Ovary (tissue), 9 donors: ENCODE measurements around the gene KRT2. TPM values are rescaled to one million over a fixed set of nuclear protein-coding genes. Genes with fewer than 3 reads are reported as not detected.

ENCODE experiments used
- DNase-seq, 5 donors: peaks; one replicate each; pipeline ENCODE4 v3.0.0-alpha.2; 2019 to 2020
- H3K27ac ChIP-seq, 2 donors: fragments of 200-600 bp; one replicate each; pipeline versions ENCODE4 v1.5.1 to v1.8.0; 2019 to 2022
- H3K27me3 ChIP-seq: fragments of 200-600 bp; one replicate; pipeline ENCODE4 v1.8.0; 2022
- H3K36me3 ChIP-seq: fragments of 200-600 bp; sonication (generic); one replicate; pipeline ENCODE4 v1.5.1; 2019
- H3K4me1 ChIP-seq: one replicate; pipeline ENCODE4 v1.8.1; 2013; ENCODE audit warnings: mild to moderate bottlenecking, moderate library complexity; ENCODE audit not compliant: insufficient read depth
- H3K4me3 ChIP-seq: fragments of 200-600 bp; sonication (generic); one replicate; pipeline ENCODE4 v1.5.1; 2017
- H3K9me3 ChIP-seq, 2 donors: fragments of 200-600 bp in 1 of 2; sonication (generic) in 1 of 2; one replicate each; pipeline versions ENCODE4 v1.5.1 to v1.8.1; 2013 to 2019; ENCODE audit warnings: mild to moderate bottlenecking in 1 of 2, moderate library complexity in 1 of 2
- CTCF ChIP-seq, 3 donors: fragments of 450-650 bp in 2 of 3; fragments of 200-600 bp in 1 of 3; IDR thresholded peaks; one replicate each; pipeline versions ENCODE4 v1.5.1 to v1.8.0; 2016 to 2022; ENCODE audit warnings: antibody characterized with exemption in 3 of 3, mild to moderate bottlenecking in 1 of 3
- EP300 ChIP-seq: sonication (generic); formaldehyde crosslinking; IDR thresholded peaks from one replicate; pipeline ENCODE4 v1.6.1; 2017; ENCODE audit warnings: antibody characterized with exemption
- POLR2A ChIP-seq: fragments of 450-650 bp; IDR thresholded peaks from one replicate; pipeline ENCODE4 v1.6.1; 2017; ENCODE audit warnings: antibody characterized with exemption, mild to moderate bottlenecking, moderate library complexity
- WGBS, 3 donors: extraction: QIAGEN DNeasy Blood & Tissue Kit in 1 of 3; methylation state at CpG; one replicate each; pipeline versions ENCODE4 v1.1.5 to v1.1.7; 2013 to 2017; 5-methylcytosine and 5-hydroxymethylcytosine counted together
- intact Hi-C, 4 donors: fragments of 100-400 bp; cut with DNase I; formaldehyde crosslinking; loops; one replicate each; pipeline versions ENCODE4 v1.11.0 to v1.15.1; 2022 to 2023
- polyA plus RNA-seq, 2 donors: library from polyadenylated mRNA; stranded (reverse); fragments of 200-250 nt in 1 of 2; fragments of 350-450 nt in 1 of 2; fragmentation: Illumina TruSeq in 1 of 2; extraction: RNeasy Lipid Tissue Mini Kit (QIAGEN cat#74804) in 1 of 2; gene quantifications; one replicate each; pipeline ENCODE4 v1.2.3, GENCODE V29; 2013 to 2014
- total RNA-seq, 7 donors: library from RNA; depleted of rRNA in 2 of 7; stranded (reverse); fragments of >200 nt in 2 of 7; fragmentation: NEBNext Ultra II Directional in 3 of 7; extraction: Animal tissue kit (Norgen Biotek cat#: 25700) in 3 of 7; gene quantifications; one replicate each; pipeline versions ENCODE4 v1.1.0 to v1.2.4, GENCODE V29; 2016 to 2023
- donor health status: DM: no; HTN: no; CAD: no; lungs with moderate emphysema.
- donor health status: DM: no; HTN: no; CAD: no.
- donor health status: Bipolar disorder and iron deficiency.
- donor health status: DM: yes; HTN: yes; CAD: no.
- donor health status: DM: no; HTN: no; CAD: no.
- donor health status: DM: yes; HTN: yes; CAD: no.

The KRT2 gene
- total and polyA plus RNA-seq, 9 donors: not detected

DNA sequence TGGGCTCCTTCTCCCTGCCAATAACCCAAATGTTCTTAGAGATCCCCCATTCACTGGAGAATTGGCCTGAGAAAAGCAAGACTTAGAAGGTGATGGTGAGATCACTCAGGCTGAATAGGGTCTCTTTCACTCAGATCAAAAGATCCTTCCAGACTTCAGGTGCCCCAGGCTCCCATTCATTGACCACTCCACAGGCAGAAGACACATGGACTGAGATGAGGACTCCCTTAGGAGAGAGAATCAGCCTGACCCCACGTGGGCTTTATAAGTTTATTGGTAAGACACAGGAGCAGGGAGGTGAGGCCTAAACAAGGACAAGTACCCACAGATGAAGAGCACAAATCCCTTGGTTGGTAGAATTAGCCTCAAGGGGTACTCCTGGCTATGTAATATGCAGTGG is 44.7 kb downstream of the KRT2 start:
- Histone ChIP-seq H3K4me1 (no peaks in the 10 kb centered on the region), H3K27ac (no peak overlapping the region), H3K9me3 (no peaks in the 10 kb centered on the region), H3K36me3 (no peaks in the 10 kb centered on the region), H3K27me3 (no peaks in the 10 kb centered on the region), H3K4me3 (no peak overlapping the region)
- TF ChIP-seq POLR2A (no peak), EP300 (no peak), CTCF (IDR thresholded peaks at IDR 0.05) (no peak)
- WGBS, 3 donors: 41 to 57% (median 55%) methylated on average over 1 of the region's 1 CpG
- intact Hi-C loops: no loop called here
- no peak for DNase-seq

DNA sequence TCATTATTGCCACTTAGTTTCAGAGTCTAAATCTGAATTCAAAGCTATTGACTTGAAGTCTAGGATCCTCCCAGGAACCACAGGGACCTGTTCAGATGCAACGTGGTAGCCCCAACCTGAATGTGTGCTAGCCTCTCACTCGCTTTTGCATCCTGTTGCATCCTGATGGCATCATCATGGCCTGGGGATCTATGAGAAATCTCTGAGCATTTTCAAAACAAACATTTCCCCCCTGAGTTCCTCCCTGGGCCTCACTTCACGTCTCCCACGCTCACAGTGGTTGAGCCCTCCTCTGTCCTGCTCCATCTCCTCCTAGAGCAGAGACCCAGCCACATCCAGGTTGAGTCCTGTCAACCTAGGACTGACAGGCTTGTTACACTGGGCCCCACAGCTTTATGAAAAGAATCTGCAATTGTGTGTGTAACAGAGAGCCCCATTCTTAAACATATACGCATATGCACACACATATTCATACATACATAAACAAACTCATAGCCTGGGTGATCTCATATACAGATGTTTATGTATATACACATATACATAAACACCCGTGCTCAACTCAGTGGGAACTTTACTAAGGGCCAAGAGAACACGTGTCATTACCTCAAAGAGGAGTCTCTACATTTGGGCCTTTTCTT is 45.3 kb downstream of the KRT2 start:
- Histone ChIP-seq H3K9me3 (no peaks in the 10 kb centered on the region), H3K36me3 (no peaks in the 10 kb centered on the region), H3K27me3 (no peaks in the 10 kb centered on the region), H3K4me3 (no peak overlapping the region), H3K27ac (no peak overlapping the region), H3K4me1 (no peaks in the 10 kb centered on the region)
- no peak for DNase-seq
- 65 to 81% (median 75%) methylated on average over 7 of the region's 7 CpGs for WGBS, 3 donors
- no peak for TF ChIP-seq EP300
- no peak for TF ChIP-seq CTCF (IDR thresholded peaks at IDR 0.05)
- no peak for TF ChIP-seq POLR2A
- intact Hi-C loops: no loop called here

DNA sequence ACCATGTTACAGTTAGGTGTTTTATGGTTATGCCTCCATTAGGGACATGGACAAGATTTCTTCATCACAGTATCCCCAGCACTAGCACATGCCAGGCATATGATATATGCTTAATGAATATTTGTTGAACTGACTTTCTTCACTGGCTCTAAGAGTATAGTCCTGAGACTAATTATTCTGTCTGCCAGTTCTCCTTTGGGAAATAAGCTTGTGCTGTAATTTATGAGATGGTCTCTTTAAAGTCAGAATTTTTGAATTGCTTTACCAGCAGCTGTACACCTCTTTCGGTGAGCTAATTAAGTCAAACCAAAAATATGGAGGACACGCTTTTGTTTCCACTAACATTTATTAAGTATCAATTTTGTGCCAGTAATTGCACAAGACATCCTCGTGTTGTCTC is 45.9 kb downstream of the KRT2 start:
- intact Hi-C loops: no loop called here
- no peaks in the 10 kb centered on the region for H3K36me3 ChIP-seq
- H3K27me3 ChIP-seq: no peaks in the 10 kb centered on the region
- no peak for DNase-seq
- TF ChIP-seq POLR2A: no peak
- no peak for TF ChIP-seq EP300
- no peak for TF ChIP-seq CTCF (IDR thresholded peaks at IDR 0.05)
- H3K27ac ChIP-seq: no peak overlapping the region
- 37 to 45% (median 41%) methylated on average over 3 of the region's 3 CpGs for WGBS, 3 donors
- no peak overlapping the region for H3K4me3 ChIP-seq
- no peaks in the 10 kb centered on the region for H3K4me1 ChIP-seq
- H3K9me3 ChIP-seq: peaks cover 0 to 2% of the 10 kb centered on the region in 2 donors

GRCh38 chr12:52605542-52605941 is 46.5 kb downstream of the KRT2 start:
- intact Hi-C loops: no loop called here
- WGBS, 3 donors: 72 to 82% (median 74%) methylated on average over 1 of the region's 1 CpG

More at GRCh38 chr12:52605542-52605941, 46.5 kb downstream of the KRT2 start:
- no peak overlapping the region for H3K4me3 ChIP-seq
- H3K27me3 ChIP-seq: no peaks in the 10 kb centered on the region
- H3K4me1 ChIP-seq: no peaks in the 10 kb centered on the region
- H3K27ac ChIP-seq: no peak overlapping the region
- DNase-seq: no peak
- H3K9me3 ChIP-seq: peaks cover 0 to 7% of the 10 kb centered on the region in 2 donors
- H3K36me3 ChIP-seq: no peaks in the 10 kb centered on the region
- TF ChIP-seq CTCF (IDR thresholded peaks at IDR 0.05): no peak
- TF ChIP-seq POLR2A: no peak
- no peak for TF ChIP-seq EP300
